ENCODE data around the gene RIPK3. TPM values are rescaled to one million over a fixed set of nuclear protein-coding genes. Genes with fewer than 3 reads are reported as not detected.

RIPK3 gene
- total and polyA plus RNA-seq, 2 experiments from 2014 or later: 4.8 to 7.0 TPM

- peaks cover 20% of the 10 kb centered on the region for H3K4me1 ChIP-seq (ENCODE audit: insufficient read depth)
- H3K27ac ChIP-seq: peak overlapping the region; percentile 95
- no peaks in the 10 kb centered on the region for H3K27me3 ChIP-seq
- WGBS (ENCODE audit: low lambda C conversion rate, missing lambda C conversion rate): 70% methylated on average over 7 of the region's 7 CpGs
- no peaks in the 10 kb centered on the region for H3K9me2 ChIP-seq (replicated peaks; ENCODE audit: insufficient read depth)
- H4K20me1 ChIP-seq (ENCODE audit: insufficient read depth, poor library complexity, severe bottlenecking): no peaks in the 10 kb centered on the region
- no peaks in the 10 kb centered on the region for H3K36me3 ChIP-seq (replicated peaks; ENCODE audit: insufficient read depth, low read depth)
- H2AFZ ChIP-seq: peak overlapping the region; percentile 58
- TF ChIP-seq EZH2phosphoT487 (IDR thresholded peaks at IDR 0.05; ENCODE audit: low read depth, severe bottlenecking, unreplicated experiment) (no peak), CTCF (IDR thresholded peaks at IDR 0.05; ENCODE audit: poor library complexity) (no peak), EZH2 (IDR thresholded peaks at IDR 0.05; ENCODE audit: borderline replicate concordance) (no peak)
- peak overlapping the region; percentile 85 for H3K4me2 ChIP-seq
- DNase-seq (ENCODE audit: low spot score): peak; percentile 58
- H3K4me3 ChIP-seq: peak overlapping the region; percentile 86
- no peaks in the 10 kb centered on the region for H3K9me3 ChIP-seq (ENCODE audit: low read depth)
- peaks cover 29% of the 10 kb centered on the region for H3K79me2 ChIP-seq
Observed at GRCh38 chr14:24298892-24299254, 40.9 kb downstream of the RIPK3 start.

GRCh38 chr14:24297190-24297964 lies 42.4 kb downstream of the RIPK3 start:
- Histone ChIP-seq H3K36me3 (replicated peaks; ENCODE audit: insufficient read depth, low read depth) (no peaks in the 10 kb centered on the region), H2AFZ (no peak overlapping the region), H3K9me3 (ENCODE audit: low read depth) (no peaks in the 10 kb centered on the region), H4K20me1 (ENCODE audit: insufficient read depth, poor library complexity, severe bottlenecking) (no peaks in the 10 kb centered on the region), H3K4me2 (peak overlapping the region; percentile 85), H3K4me1 (ENCODE audit: insufficient read depth) (peaks cover 20% of the 10 kb centered on the region), H3K9me2 (replicated peaks; ENCODE audit: insufficient read depth) (no peaks in the 10 kb centered on the region), H3K4me3 (no peak overlapping the region), H3K79me2 (peaks cover 29% of the 10 kb centered on the region), H3K27me3 (no peaks in the 10 kb centered on the region), H3K27ac (peak overlapping the region; percentile 18)
- TF ChIP-seq EZH2phosphoT487 (IDR thresholded peaks at IDR 0.05; ENCODE audit: low read depth, severe bottlenecking, unreplicated experiment) (no peak), CTCF (IDR thresholded peaks at IDR 0.05; ENCODE audit: poor library complexity) (peak; percentile 43), EZH2 (IDR thresholded peaks at IDR 0.05; ENCODE audit: borderline replicate concordance) (no peak)
- peak; percentile 58 for DNase-seq (ENCODE audit: low spot score)
- WGBS (ENCODE audit: low lambda C conversion rate, missing lambda C conversion rate): 60% methylated on average over 5 of the region's 5 CpGs

- Histone ChIP-seq H3K4me3 (no peak overlapping the region), H3K27ac (peak overlapping the region; percentile 52), H3K36me3 (replicated peaks; ENCODE audit: insufficient read depth, low read depth) (no peaks in the 10 kb centered on the region), H3K9me3 (ENCODE audit: low read depth) (no peaks in the 10 kb centered on the region), H3K4me2 (no peak overlapping the region), H4K20me1 (ENCODE audit: insufficient read depth, poor library complexity, severe bottlenecking) (no peaks in the 10 kb centered on the region), H3K4me1 (ENCODE audit: insufficient read depth) (peaks cover 20% of the 10 kb centered on the region), H3K27me3 (no peaks in the 10 kb centered on the region), H2AFZ (no peak overlapping the region), H3K9me2 (replicated peaks; ENCODE audit: insufficient read depth) (no peaks in the 10 kb centered on the region), H3K79me2 (peaks cover 25% of the 10 kb centered on the region)
- peak; percentile 87 for DNase-seq (ENCODE audit: low spot score)
- TF ChIP-seq EZH2phosphoT487 (IDR thresholded peaks at IDR 0.05; ENCODE audit: low read depth, severe bottlenecking, unreplicated experiment) (no peak), CTCF (IDR thresholded peaks at IDR 0.05; ENCODE audit: poor library complexity) (peak; percentile 76), EZH2 (IDR thresholded peaks at IDR 0.05; ENCODE audit: borderline replicate concordance) (no peak)
- WGBS (ENCODE audit: low lambda C conversion rate, missing lambda C conversion rate): 70% methylated on average over 12 of the region's 12 CpGs
Observed at GRCh38 chr14:24296341-24297157, 43.2 kb downstream of the RIPK3 start.
